GM19468 (cell line): ENCODE data around the gene NPPC.

Experiments
- ATAC-seq: cut with Tn5 transposase; IDR thresholded peaks from one replicate; pipeline ENCODE4 v1.9.1; 2021; ENCODE audit warnings: mild to moderate bottlenecking, moderate library complexity, moderate number of reproducible peaks; ENCODE audit not compliant: unreplicated experiment; ENCODE audit errors: extremely low read depth

NPPC gene

DNA sequence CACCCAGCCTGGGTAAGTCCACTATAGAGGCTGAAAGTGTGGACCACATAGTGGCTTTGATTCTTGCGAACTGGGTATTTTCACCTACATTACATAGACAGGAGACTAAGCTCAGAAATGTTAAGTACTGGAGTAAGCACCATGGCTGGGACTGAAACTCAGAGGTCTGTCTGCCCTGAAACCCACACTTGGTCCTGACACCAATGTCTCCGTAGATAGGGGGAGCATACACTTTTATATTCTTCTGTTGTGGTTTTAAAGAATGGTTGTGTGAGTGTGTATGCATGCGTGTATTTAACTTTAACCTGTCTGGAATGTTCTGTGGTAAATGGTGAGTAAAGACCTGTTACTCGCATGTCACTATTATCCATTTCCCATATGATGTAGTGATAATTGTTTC, 10.3 kb upstream of the NPPC start:
- ATAC-seq, result no peak

DNA sequence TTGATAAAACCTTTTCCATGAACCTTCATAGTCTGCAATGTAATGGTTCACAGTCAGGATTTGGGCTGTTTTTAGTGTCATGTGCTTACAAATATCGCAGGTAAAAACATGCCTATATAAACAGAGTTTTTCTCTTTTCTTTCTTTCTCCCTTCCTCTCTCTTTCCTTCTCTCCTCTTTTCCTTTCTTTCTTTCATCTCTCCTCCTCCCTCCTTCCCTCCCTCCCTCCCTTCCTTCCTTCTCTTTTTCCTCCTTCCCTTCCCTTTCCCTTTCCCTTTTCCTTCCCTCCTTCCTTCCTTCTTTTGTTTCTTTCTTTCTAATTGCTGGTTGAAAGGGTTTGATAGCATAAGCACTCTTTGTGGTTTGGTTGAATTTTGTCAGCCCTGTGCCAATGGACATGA, 9.6 kb upstream of the NPPC start:
- ATAC-seq, result no peak

DNA sequence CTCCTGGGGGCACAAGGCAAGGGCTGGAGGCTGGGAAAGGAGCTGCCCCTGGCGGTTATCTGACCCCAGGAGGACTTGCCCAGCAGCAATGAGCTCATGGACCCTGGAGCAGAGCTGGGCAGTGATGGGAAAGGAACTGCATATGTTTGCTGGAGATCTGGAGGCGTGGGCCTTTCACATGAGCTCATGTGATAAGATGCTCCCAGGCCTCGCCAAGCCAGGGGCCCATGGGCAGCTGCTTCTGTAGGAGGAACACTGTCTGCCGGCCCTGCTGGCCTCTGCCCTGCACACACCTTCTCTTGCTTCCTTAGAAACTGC, 9.0 kb upstream of the NPPC start:
- ATAC-seq, result no peak

DNA sequence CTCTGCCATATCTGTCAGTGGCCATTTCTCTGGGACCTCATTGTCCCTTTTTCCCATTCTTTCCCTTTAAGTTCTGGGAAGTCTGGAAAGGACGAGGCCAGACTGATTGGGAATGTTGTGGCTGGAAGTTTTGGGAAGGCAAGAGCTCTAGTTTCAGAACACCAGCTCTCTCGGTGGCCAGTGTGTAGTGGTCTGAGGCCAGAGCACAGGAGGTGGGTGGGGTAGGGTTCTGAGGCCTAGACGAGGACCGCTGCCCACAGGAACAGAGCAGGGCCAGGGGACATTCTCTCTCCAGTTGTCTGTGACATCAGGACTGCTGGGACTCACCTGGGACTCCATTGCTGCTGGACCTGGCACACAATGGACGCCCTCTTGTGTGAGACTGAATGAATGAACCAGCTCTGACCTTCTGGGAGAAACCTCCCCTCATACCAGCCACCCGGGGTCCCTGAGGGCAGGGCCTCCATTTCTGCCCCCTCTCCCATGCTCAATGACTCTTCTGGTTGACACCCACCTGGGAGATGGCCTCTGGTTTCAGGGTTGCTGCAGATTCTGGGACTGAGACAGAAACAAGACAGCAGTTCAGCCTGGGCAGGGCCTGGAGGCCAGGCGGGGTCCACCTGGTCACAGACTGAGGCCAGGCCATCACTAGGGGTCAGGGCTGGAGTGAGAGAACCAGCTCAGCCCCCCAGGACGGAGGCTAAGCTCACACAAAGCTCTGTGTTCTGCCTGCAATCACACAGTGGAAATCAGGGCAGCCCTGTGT, 8.4 kb upstream of the NPPC start:
- no peak for ATAC-seq

DNA sequence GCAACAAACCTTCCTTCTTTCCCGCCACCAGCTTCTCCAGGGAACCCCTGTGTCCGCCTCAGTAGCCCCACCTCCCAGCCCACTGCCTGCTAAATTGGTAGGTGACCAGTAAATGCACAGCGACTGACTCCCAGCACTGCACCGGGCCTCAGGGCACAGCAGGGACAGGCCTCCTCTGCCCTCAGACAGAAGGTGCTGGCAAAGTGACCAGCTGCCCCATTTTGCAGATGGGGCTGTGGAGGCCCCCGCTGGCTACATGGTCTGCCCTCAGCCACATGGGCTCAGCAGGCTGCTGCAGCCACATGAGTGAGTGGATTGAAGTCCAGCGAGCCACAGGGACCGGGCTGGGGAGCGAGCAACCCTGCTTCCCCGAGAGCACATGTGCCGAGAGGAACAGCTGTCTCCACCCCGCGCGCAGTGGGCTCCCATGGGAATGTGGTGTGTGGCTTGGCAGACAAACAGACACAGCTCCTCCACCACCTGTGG, 7.8 kb upstream of the NPPC start:
- no peak for ATAC-seq

DNA sequence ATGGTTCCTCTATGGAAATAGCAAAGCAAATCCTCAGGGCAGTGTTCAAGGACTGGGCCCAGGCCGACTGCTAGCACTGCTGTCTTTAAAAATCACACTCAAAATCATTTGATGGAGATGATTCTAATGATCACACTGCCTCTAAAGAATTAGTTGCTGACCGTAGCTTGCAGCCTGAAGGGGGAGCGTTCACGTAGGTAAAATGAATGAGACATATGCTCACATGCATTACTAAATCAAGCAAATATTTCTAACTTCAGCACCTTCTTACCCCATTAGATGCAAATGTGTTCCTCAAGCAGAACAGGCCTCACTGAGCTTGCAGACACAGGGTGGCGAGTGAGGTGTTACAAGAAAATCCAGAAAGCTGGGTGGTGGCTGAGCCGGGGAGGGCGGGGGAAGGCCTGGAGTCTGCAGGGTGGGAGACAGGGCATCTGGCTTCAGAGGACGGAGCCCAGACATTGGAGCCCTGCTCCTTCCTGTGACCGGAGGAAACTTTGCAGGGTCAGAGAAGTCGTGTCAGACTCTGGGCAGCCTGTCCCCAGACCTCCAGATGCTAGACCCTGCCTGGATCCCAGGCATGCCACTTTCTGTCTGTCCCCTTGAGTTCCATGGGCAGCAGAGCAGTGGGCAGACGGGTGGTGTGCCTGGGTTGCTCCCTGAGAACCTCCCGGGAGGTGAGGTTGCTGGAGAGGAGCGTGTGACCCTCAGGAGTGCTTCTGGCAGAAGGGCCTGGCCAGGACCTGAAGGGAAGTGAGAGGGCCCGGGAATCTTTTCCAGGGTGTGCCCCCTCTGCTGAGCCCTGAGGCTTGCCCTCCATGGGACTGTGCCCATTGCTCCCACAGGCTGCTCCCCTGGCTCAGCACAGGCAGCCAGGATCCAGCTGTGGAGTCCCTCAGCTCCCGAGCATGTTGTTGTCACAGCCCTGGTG, 7.1 kb upstream of the NPPC start:
- ATAC-seq, result no peak

DNA sequence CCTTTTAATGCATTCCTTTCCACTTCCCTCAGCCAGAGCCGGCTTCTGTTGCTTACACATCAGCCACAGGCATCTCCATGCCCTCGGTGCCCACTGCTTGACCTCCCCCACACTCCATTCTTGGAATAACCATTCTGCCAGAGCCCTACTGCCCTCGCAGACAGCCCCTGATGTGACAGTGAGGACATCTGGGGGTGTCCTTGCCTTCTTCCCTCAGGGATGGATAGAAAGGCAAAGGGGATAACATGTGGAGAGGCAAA, 6.4 kb upstream of the NPPC start:
- ATAC-seq, result no peak

DNA sequence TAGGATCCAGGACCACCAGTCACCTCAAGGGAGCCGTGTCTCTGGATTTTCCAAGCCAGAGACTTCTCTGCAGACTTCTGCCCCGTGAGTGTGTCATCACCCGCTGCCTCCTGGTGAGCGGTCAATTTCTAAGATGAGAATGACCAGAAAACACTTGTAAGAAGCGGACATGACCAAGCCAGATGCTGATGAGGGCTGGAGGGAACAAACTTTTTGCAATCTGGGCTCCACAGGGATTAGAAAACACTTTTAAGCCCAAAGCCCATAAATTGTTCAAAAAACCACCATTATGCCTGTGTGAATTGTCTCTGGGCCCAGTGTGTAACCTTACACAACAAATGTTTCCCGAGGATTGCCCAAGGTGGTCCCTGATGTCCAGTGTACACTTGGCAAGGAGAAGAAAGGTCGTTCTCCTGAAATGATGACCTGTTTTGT, 5.3 kb upstream of the NPPC start:
- no peak for ATAC-seq

DNA sequence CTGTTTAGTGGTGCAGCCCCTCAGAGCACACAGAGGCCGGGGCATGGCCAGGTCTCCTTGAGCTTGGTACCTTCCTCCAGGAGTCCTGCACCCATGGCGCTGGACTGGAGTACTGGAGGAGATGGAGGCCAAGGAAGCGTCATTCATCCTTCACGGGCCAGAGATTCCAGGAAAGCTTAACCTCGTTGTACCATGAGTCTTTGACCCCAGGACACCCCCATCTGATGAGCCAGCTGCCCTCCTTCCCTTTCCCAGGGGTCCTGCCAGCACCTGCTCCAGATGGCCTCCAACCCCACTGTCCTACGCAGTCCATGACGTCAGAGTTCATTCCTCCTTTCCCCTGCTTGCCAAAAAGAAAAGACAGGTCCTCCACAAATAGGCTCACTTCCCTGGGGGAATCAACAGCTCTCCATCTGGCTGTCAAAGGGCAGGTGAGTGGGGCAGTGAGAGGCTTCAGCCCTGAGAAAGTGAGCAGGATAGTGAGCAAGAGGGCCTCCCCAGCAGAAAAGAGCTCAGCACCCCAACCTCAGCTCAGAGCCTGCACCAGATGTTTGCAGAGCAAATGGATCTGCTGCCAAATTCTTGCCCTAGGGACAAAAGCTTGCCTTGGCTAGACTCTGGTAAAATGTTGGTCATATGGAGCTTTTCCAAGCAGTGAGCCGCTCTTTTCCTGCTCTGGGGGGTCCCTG, 4.5 kb upstream of the NPPC start:
- ATAC-seq, result no peak

DNA sequence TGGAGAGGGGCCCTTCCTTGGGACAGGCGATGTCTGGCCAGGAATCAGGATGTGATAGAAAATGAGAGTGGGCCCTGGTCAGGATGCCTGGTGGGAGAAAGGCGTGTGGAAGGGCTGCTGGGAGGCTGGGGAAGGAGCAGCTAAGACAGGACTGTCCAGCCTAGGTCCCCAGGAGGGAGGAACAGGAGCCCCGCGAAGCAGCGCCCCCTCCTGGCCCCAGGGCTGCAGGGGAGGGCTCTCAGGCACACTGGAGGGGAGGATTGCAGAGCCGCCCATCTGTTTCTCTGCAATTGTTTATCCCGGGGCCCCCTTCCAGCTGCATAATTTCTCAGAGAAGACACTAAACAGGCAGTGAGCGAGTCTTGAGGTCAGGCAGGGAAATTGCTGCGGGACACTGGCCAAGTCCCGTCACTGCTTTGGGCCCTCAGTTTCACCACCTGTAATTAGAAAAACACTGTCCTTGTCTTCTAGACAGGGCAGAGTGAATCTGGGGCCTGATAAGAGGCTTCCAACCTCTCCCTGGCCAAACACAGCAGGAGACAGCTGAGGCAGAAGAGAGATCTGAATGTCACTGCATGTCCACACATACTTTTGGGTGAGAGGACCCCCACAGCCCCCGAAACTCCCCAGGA, 3.9 kb upstream of the NPPC start:
- no peak for ATAC-seq

DNA sequence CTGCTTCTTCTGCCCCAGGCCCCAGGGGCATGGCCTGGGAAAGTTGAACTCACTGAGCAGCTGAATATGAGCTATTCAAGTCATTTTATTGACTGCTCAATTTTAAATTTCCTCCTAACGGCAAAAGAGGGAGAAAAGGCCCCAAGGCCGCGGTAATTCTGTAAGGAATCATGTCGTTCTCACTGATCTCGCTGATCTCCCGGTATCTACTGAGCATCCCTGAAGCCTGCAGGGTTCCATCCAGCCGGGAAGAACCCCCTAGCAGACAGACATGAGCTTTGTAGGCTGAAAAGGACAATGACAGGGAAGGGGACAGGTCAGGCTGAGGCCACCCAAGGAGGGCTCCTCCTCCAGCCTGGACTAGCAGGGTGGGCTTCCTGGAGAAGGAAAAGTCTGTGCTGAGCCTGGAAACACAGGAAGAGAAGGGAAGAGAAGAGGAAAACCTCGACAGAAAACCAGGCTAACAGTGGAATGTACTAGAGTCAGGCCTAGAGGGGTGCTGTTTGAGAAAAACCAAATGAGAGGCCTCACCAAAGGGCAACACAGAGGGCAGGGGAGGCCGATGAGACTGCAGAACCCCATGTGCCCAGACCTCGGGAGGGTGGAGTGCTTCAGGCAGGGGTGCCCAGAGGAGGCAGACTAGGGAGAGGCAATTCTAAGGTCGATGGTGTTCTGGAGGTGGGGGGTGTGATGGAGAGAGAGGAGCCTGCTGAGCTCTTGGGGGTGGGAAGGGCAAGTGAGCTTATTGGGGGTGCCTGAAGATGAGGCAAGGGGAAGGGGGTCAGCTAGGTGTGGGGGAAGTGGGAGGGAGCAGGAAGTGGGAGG, 2.9 kb upstream of the NPPC start:
- no peak for ATAC-seq

DNA sequence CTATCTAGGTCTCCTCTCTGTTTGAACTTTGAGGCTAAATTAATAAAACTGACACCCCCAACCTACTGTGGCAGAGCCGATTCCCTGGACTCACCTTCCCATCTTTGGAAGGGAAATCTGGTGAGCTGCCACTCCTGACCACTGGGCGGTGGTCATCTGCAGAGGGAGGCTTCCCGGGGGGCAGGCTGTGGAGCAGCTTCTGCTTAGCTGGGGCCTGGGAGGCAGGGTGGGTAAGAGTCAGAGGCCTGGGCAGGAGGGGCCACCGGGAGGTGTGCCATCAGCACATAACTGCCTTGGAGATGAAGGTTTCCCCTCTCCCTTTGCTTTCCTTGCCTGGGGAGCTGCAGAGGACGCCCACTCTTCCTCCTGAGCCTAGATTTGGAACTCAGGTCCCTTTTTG, 2.3 kb upstream of the NPPC start:
- no peak for ATAC-seq

DNA sequence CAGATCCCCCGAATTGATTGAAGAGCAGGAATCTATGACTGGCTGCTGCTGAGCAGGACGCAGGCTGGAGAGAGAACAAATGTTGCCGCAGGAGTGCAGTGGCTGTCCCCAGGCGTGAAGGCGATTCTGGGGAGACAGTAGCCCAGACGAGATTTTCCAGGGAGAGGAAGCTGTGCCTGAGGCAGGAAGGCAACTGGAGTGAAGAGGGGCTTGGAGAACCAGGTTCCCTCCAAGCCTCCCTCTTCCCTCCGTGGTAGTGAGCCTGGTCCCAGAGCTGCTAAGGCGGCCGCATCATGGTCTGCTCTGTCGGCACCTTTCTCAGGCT, 1.3 kb upstream of the NPPC start:
- ATAC-seq, result no peak

DNA sequence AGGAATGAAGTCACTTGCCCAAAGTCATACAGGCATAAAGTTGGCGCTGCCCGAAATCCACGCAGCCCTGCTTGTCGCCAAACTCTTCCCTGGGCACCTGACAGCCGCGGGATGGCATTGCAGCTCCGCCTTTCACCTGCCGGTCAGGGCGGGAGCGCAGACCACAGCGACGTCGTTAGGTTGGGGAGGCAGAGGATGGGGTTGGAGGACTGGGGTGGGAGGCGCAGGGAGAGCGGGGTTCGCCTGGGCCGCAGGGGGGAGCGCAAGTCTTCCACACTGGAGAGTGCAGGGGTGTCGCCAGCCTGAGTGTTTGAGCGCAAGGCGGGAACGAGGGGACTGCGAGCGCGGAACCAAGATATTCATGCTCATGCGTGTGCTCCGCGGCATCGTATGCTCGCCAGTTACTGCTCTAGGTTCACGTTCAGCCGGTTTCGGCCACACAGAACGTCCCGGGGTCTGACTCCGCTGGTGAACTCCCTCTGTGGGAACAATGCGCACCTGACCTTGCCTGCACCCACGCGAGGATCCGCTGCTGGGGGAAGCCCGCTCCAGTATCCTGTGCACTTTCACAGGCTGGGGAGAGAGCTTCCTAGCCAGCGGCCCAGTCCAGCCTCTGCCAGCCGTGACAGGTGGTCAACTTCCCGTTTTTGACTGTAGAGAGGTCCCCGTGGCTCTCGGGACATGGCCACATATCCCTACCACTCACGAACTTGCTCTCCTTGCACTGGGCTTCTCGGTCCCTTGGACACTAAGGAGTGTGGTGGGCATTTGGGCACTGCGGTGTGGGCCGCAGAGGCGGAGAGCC, 767 bp upstream of the NPPC start:
- no peak for ATAC-seq

DNA sequence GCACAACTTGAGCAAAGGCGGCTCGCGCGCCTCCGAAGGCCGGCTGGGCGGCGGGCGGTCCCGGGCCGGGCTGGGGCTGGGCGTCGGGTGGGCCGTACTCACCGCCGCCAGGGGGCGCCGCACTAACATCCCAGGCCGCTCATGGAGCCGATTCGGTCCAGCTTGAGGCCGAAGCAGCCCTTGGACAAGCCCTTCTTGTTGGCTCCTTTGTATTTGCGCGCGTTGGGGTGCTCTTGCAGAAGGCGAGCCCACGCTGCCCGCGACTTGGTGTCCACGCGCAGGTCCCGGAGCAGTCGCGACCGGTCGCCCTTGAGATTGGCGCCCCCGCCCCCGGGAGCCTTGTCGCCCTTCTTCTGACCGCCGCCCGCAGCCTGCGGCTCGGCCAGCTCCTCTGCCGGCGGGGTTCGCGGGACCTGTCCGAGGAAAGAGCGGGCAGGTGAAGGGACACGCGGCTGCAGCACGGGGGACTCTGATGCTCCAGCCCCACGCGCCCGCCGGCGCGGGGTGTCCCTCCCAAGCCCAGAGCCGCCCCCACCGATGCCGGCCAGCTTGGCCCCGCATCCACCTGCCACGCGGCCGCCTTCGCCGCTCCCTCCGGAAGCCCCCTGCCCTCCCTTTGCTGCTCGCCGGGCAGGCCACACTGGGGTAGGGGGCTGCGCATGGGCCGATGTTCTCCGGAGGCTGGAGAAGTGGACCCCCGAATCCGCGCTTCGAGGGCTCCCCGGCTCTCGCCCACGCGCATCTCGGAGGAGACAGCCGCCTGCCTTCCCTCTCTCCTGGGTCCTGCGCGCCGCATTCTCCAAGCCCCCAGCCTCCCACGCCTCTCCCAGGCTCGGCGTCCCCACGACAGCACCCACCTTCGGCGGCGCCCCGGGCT, 655 bp downstream of the NPPC start:
- no peak for ATAC-seq

DNA sequence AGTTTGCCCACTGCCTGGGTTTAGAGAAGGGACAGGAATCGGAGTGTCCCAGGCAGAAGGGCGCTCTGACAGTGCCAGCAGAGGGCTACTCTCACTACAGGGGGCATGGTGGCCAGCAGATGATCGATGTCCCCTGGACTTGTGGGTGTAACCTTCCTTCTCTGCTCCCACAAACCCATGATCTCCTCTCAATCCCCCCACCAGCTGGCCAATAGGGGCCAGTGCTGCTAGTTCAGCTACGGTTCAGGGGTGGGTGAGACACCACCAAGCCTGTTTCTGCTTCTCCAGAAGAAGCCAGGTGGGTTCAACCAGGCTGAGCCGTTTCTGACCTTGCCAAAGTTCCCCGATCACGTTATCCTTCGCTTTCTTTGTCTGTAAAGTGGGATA, 1.3 kb downstream of the NPPC start:
- ATAC-seq, result no peak

DNA sequence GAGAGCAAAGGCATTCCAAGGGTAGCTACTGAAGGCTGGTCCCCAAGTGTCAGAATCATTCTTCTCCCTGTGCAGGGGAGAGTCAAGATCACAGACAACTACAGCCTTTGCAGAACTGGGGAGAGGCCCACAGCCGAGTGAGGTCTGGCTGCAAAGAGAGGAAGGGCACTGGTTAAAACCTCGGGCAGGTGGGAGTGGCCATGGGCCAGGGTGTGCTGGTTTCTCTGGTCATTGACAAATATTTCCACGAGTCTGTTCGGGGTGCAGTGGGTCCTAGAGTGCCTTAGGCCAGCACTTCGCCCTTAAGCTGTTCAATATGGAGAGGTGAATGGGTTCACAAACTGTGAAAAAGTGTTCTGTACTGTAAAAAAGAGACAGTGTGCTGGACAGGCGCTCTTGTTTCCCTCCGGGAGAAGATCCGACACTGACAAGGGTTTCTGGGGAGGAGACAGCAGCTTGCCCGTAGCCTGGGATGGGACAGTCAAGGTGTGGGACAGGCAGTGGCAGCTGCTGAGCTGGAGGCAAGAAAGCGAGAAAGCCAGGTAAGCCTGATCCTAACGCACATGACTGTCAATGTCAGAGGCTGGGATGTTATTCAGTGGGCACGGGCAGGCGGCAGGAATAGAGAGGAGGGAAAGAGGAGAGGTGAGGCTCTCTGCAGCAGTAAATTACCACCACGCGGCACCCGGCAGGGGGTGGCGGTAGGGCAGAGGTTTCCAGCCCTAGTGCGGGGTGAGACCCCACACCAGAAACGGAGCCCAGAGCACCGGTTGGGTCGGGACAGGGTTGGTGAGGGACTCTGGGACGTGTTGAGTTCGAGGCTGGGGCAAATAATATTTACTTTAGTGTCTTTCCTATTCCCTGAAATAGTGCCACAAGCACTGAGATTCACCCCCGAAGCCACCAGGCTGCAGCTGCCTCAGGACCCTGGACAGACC, 2.0 kb downstream of the NPPC start:
- ATAC-seq, result no peak
